Fibroblast of the aortic adventitia (primary cell): ENCODE measurements around the gene SPRED1. TPM values are rescaled to one million over a fixed set of nuclear protein-coding genes. Genes with fewer than 3 reads are reported as not detected.

ENCODE experiments used
- DNase-seq: peaks from one replicate; pipeline ENCODE4 v3.0.0-alpha.2; 2010; ENCODE audit warnings: low read depth
- H3K4me3 ChIP-seq: 2 replicates; pipeline ENCODE4 v1.5.1; 2011; ENCODE audit warnings: low read depth, mild to moderate bottlenecking, control low read depth, low read length, moderate library complexity
- total RNA-seq: library from RNA; depleted of rRNA; stranded (reverse); fragments of >200 nt; gene quantifications from 2 replicates; pipeline ENCODE4 v1.2.3, GENCODE V29; 2012; ENCODE audit warnings: low replicate concordance
- TF ChIP-seq, protein P1 (sequence below): IDR thresholded peaks from 2 replicates; pipeline ENCODE4 v1.5.1; 2011; ENCODE audit warnings: mild to moderate bottlenecking, low read length, control low read depth, inconsistent platforms; ENCODE audit not compliant: insufficient read depth

The SPRED1 gene
- total RNA-seq, 1 donor, result 55.1 TPM

DNA sequence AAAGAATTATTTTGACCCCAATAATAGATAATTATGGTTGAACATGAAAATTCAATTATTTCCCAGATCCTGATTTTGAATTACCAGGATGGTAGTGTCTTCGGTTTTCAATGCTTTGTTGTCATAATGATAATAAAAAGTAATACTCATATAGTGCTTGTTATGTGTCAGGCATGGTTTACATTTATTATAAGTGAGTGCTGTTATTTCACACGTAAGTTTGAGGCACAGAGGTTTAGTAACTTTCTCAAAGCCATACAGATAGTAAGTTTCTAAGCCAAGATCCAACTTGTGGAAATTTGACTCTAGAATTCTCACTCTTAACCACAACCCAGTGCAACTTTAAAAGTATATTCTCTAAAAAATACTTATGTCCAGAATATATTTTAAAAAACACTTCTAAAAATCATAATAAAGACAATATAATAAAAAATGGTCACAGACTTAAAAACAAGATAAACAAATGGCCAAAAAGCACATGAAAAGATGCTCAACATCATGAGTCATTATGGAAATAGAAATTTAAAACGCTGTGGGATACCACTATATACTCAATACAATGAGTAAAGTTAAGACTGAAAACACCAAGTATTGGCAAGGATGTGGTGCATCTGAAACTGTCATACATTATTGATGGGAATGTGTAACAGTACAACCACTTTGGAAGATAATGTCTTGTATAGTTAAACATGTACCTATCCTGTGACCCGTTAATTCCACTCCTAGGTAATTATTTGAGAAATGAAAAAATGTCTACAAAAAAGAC lies 45.2 kb downstream of the SPRED1 start:
- peak; percentile 23 for DNase-seq
- TF ChIP-seq, protein P1, sequence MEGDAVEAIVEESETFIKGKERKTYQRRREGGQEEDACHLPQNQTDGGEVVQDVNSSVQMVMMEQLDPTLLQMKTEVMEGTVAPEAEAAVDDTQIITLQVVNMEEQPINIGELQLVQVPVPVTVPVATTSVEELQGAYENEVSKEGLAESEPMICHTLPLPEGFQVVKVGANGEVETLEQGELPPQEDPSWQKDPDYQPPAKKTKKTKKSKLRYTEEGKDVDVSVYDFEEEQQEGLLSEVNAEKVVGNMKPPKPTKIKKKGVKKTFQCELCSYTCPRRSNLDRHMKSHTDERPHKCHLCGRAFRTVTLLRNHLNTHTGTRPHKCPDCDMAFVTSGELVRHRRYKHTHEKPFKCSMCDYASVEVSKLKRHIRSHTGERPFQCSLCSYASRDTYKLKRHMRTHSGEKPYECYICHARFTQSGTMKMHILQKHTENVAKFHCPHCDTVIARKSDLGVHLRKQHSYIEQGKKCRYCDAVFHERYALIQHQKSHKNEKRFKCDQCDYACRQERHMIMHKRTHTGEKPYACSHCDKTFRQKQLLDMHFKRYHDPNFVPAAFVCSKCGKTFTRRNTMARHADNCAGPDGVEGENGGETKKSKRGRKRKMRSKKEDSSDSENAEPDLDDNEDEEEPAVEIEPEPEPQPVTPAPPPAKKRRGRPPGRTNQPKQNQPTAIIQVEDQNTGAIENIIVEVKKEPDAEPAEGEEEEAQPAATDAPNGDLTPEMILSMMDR, result no peak
- H3K4me3 ChIP-seq, result no peak overlapping the region

DNA sequence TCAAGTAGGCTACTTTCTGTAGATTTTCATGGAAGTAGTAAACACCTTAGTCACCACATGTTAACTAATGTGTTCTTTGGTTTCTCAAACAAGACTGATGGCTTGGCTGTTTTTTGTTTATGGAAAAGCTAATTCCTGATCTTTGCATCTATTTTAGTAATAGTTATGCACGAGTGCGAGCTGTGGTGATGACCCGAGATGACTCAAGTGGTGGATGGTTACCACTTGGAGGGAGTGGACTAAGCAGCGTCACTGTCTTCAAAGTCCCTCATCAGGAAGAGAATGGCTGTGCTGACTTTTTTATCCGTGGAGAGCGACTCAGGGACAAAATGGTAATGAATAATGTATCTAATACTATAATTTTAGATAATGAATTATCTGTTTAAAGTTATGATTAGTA lies 46.6 kb downstream of the SPRED1 start:
- H3K4me3 ChIP-seq, result no peak overlapping the region
- DNase-seq, result peak; percentile 56
- TF ChIP-seq, protein P1, result no peak

DNA sequence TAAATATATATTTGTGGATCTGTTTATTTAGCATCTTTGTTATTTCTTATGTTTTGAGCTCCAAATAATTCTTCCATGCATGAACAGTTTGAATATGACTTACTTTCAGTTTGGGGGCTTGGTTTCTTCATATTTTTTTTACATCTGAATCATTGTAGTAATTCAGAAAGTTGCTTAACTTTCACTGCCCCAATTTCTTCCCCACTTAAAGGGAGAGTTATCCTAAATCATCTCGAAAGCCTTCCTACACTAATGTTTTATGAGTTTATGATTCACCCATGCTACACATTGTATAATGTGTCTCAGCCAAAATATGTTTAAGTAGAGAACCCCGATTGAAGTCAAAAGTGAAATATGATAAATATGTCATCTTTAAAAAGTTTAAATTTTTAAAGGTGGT lies 47.8 kb downstream of the SPRED1 start:
- TF ChIP-seq, protein P1, result no peak
- peak overlapping the region; percentile 1 for H3K4me3 ChIP-seq
- peak; percentile 58 for DNase-seq

DNA sequence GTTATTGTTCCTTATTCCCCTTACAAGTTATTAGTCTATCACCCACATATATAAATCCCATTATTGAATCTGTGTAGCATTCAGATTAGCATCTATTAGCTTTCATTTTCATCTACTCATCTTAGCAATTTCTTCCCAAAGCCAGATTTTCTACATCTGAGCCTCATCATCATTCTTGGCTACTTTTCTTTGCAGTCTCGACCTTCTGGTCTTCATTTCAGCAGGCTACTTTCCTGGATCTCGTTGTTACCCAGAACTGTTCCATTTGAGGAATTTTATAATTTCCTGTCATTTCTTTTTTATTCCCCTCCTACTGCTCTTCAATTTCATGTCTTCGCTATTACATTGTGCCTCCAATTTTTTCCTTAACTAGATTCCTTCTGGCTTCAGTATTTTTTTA lies 51.8 kb downstream of the SPRED1 start:
- TF ChIP-seq, protein P1, result no peak
- peak; percentile 39 for DNase-seq
- H3K4me3 ChIP-seq, result no peak overlapping the region

DNA sequence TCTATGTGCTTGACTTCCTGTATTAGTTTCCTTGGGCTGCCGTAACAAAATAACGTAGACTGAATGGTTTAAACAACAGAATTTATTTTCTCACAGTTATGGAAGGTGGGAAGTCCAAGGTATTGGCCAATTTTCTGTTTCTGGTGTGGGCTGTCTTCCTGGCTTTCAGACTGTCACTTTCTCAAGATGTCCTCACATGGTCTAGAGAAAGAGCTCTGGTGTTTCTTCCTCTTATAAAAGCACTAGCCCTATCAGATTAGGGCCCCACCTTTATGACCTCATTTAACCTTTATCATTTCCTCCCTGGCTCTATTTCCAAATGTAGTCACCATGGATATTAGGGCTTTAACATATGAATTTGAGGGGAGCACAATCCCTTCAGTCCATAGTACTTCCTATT lies 54.6 kb downstream of the SPRED1 start:
- no peak overlapping the region for H3K4me3 ChIP-seq
- TF ChIP-seq, protein P1, result no peak
- DNase-seq, result no peak

DNA sequence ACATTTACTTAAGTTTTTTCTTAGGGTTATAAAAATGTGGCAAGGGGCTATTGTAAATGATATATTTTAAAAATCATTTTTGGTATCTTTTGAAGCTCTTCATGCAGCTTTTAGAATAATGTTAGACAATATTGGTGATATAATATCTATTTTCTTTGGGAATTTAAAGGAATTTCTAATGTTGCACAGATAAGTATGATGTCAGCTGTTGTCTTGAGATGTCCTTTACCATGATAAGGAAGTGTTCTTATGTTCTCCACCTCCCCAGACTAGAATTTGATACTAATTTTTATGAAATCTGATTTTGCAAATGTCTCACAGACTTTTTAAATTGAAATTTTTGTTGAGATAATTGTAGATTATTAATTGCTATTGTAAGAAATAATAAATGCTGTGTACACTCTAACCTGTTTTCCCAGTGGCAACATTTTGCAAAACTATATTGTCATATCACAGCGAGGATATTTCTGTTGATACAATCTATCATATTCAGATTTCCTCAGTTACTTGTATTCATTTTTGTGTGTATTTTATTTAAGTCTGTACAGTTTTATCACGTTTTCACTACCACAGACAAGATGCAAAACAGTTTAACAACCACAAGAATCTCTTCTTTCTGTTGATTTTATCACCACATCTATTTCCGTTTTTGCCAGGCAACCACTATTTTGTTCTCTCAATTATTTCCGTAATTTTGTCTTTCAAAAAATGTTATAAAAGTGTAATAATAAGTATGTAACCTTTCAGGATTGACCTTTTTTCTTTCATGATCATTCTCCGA lies 55.4 kb downstream of the SPRED1 start:
- no peak for DNase-seq
- TF ChIP-seq, protein P1, result no peak
- no peak overlapping the region for H3K4me3 ChIP-seq
